GM10266 (cell line): ENCODE data around the gene CCNDBP1.
A peak's percentile ranks its signal among the peaks of the same experiment; 100 is the strongest.

Experiments
- DNase-seq: peaks from one replicate; pipeline ENCODE4 v3.0.0; 2012; ENCODE audit errors: extremely low spot score
- CTCF ChIP-seq: IDR thresholded peaks from 2 replicates; pipeline ENCODE4 v1.5.1; 2012; ENCODE audit warnings: mild to moderate bottlenecking, low read depth; ENCODE audit not compliant: control insufficient read depth, insufficient read depth; ENCODE audit errors: missing control alignments

Gene CCNDBP1

GRCh38 chr15:43235536-43235935 lies 50.3 kb downstream of the CCNDBP1 start:
- DNase-seq, result no peak
- TF ChIP-seq CTCF, result no peak

- DNase-seq, result no peak
- no peak for TF ChIP-seq CTCF
Measured at GRCh38 chr15:43237842-43238470, 52.8 kb downstream of the CCNDBP1 start.

- no peak for DNase-seq
- TF ChIP-seq CTCF, result no peak
Measured at GRCh38 chr15:43238671-43239131, 53.5 kb downstream of the CCNDBP1 start.

GRCh38 chr15:43239732-43240491 lies 54.7 kb downstream of the CCNDBP1 start:
- TF ChIP-seq CTCF, result no peak
- DNase-seq, result peak; percentile 46

GRCh38 chr15:43241100-43241499 lies 55.9 kb downstream of the CCNDBP1 start:
- DNase-seq, result no peak
- TF ChIP-seq CTCF, result no peak

GRCh38 chr15:43242616-43243015 lies 57.4 kb downstream of the CCNDBP1 start:
- TF ChIP-seq CTCF, result no peak
- DNase-seq, result no peak
